ENCODE results near the gene CRY2. TPM values are rescaled to one million over a fixed set of nuclear protein-coding genes. Genes with fewer than 3 reads are reported as not detected.

CRY2 gene
- total RNA-seq, 1 donor from 2014 or later: 8.5 TPM

- TF ChIP-seq CTCF (IDR thresholded peaks at IDR 0.05; ENCODE audit: insufficient read depth, low read length, poor library complexity, severe bottlenecking): no peak
- no peak for DNase-seq (ENCODE audit: low read depth)
- no peak overlapping the region for H3K4me3 ChIP-seq (ENCODE audit: low read depth, low read length)
- no peaks in the 10 kb centered on the region for H3K27me3 ChIP-seq (ENCODE audit: control insufficient read depth, insufficient read depth, low read length)
- no peaks in the 10 kb centered on the region for H3K36me3 ChIP-seq (ENCODE audit: control insufficient read depth, insufficient read depth, low read length)
These were observed 44.6 kb upstream of the CRY2 start for GRCh38 chr11:45802531-45803317.

GRCh38 chr11:45803971-45804760, 43.1 kb upstream of the CRY2 start:
- Histone ChIP-seq H3K4me3 (ENCODE audit: low read depth, low read length) (peak overlapping the region; percentile 70), H3K36me3 (ENCODE audit: control insufficient read depth, insufficient read depth, low read length) (no peaks in the 10 kb centered on the region), H3K27me3 (ENCODE audit: control insufficient read depth, insufficient read depth, low read length) (no peaks in the 10 kb centered on the region)
- TF ChIP-seq CTCF (IDR thresholded peaks at IDR 0.05; ENCODE audit: insufficient read depth, low read length, poor library complexity, severe bottlenecking): no peak
- no peak for DNase-seq (ENCODE audit: low read depth)

GRCh38 chr11:45804761-45805304, 42.4 kb upstream of the CRY2 start, which contains the start of gene SLC35C1:
Gene SLC35C1 (plus strand): TSS chr11:45805149. CDS start chr11:45805802, 653 bp downstream.
- no peak for TF ChIP-seq CTCF (IDR thresholded peaks at IDR 0.05; ENCODE audit: insufficient read depth, low read length, poor library complexity, severe bottlenecking)
- no peaks in the 10 kb centered on the region for H3K27me3 ChIP-seq (ENCODE audit: control insufficient read depth, insufficient read depth, low read length)
- H3K36me3 ChIP-seq (ENCODE audit: control insufficient read depth, insufficient read depth, low read length): no peaks in the 10 kb centered on the region
- H3K4me3 ChIP-seq (ENCODE audit: low read depth, low read length): peak within 1 kb of the TSS; percentile 70
- peak; percentile 75 for DNase-seq (ENCODE audit: low read depth)

GRCh38 chr11:45805305-45806071, 41.8 kb upstream of the CRY2 start:
- DNase-seq (ENCODE audit: low read depth): no peak
- TF ChIP-seq CTCF (IDR thresholded peaks at IDR 0.05; ENCODE audit: insufficient read depth, low read length, poor library complexity, severe bottlenecking): no peak
- peak overlapping the region; percentile 70 for H3K4me3 ChIP-seq (ENCODE audit: low read depth, low read length)
- H3K36me3 ChIP-seq (ENCODE audit: control insufficient read depth, insufficient read depth, low read length): no peaks in the 10 kb centered on the region
- H3K27me3 ChIP-seq (ENCODE audit: control insufficient read depth, insufficient read depth, low read length): no peaks in the 10 kb centered on the region

- Histone ChIP-seq H3K36me3 (ENCODE audit: control insufficient read depth, insufficient read depth, low read length) (peaks cover 2% of the 10 kb centered on the region), H3K4me3 (ENCODE audit: low read depth, low read length) (peak overlapping the region; percentile 70), H3K27me3 (ENCODE audit: control insufficient read depth, insufficient read depth, low read length) (no peaks in the 10 kb centered on the region)
- no peak for DNase-seq (ENCODE audit: low read depth)
- no peak for TF ChIP-seq CTCF (IDR thresholded peaks at IDR 0.05; ENCODE audit: insufficient read depth, low read length, poor library complexity, severe bottlenecking)
These were observed 41.0 kb upstream of the CRY2 start for GRCh38 chr11:45806072-45806933.
